HG03457 (cell line): Measurements from ENCODE around the gene OR5H2.
"Not testable (repeated sequence)": the region's sequence is repeated elsewhere in the genome, so short reads cannot be mapped to it uniquely, and the experiment has no call there.

Experiments
- ATAC-seq: cut with Tn5 transposase; IDR thresholded peaks from one replicate; pipeline ENCODE4 v1.9.1; 2021; ENCODE audit warnings: moderate number of reproducible peaks; ENCODE audit not compliant: unreplicated experiment

OR5H2 gene

DNA sequence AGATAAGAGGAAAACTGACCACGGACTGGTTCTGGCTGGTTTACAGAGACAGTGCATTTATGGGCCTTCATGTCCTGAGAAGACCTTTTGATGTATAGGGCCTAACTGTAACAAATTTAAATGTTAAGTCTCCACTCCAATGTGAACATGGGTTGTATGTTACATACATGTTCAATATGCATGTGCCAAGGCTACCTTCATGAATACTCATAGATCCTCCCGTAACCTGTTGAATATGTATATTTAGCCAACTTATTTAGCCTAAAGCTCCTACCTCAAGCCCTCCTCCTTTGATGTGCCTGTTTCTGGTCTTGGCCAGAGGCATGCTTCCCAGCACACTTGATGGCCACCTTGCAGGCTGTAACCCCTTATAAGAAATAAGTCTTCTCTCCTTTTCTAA lies at the start of gene OR5H2:
TSS of gene OR5H2 (plus strand) at position 301 of the 400 bp plus-strand sequence. CDS start 398 bp downstream, outside the sequence.
- no peak for ATAC-seq

- no peak for ATAC-seq
Measured at GRCh38 chr3:98233468-98233867, 48.8 kb upstream of the OR5H2 start.

- no peak for ATAC-seq
Measured at GRCh38 chr3:98240131-98240530, 42.2 kb upstream of the OR5H2 start.

- ATAC-seq: no peak
Measured at GRCh38 chr3:98242155-98242554, 40.1 kb upstream of the OR5H2 start.

GRCh38 chr3:98243843-98244242 lies 38.5 kb upstream of the OR5H2 start:
- no peak for ATAC-seq

GRCh38 chr3:98246142-98246541 lies 36.2 kb upstream of the OR5H2 start:
- no peak for ATAC-seq

DNA sequence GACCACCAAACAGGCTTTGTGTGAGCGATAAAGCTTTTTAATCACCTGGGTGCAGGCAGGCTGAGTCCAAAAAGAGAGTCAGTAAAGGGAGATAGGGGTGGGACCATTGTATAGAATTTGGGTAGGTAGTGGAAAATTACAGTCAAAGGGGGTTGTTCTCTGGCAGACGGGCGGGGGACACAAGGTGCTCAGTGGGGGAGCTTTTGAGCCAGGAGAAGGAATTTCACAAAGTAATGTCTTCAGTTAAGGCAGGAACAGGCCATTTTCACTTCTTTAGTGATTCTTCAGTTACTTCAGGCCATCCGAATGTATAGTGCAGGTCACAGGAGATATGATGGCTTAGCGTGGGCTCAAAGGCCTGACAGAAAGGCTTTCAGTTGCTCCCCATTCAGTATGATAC lies 26.3 kb upstream of the OR5H2 start:
- not testable (repeated sequence) for ATAC-seq

GRCh38 chr3:98259707-98260106 lies 22.6 kb upstream of the OR5H2 start:
- peak; percentile 82 for ATAC-seq

GRCh38 chr3:98262046-98262445 lies 20.3 kb upstream of the OR5H2 start:
- ATAC-seq: no peak

GRCh38 chr3:98263944-98264343 lies 18.4 kb upstream of the OR5H2 start, which contains the start of gene OR5H6:
Gene OR5H6 (plus strand): TSS chr3:98264244. CDS start chr3:98264333, 89 bp downstream.
- ATAC-seq: no peak

GRCh38 chr3:98269846-98270245 lies 12.5 kb upstream of the OR5H2 start:
- ATAC-seq: no peak

DNA sequence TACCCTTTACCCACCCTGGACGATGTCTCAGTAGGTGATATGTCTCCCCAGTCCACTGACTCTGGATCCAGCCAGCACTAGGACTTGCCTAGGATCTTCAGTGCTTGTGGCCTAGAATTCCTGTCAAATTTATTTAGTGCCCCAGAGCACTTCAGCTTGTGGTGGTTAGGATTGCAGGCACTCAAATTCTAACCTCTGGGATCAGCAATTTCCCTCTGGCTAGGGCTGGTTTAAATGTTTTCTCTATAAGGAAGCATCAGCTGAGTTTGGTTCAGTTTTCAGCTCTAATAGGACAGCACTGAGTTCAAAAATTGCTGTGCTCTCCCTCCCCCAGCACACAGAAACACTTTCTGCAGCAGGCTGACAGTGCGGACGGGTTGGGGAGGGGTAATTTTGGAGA lies 10.2 kb upstream of the OR5H2 start:
- no peak for ATAC-seq

DNA sequence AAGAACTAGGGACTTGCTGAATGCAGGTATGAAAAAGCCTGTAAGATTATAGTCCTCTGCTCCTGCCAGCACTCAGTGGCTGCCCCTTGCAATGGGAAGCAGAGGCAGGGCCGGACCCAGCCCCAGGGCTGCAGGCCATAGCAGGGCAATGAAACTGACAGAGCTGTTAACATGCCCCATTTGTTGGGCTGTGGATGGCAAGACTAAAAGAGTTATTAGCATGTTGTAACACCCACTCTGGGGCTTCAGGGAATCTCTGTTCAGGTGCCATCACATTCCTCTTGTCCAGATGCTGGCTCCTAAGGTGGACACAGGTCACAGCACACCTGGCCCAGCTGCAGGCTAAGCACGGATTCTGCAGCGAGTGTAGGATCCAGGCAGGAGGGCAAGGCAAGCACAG lies 7.4 kb upstream of the OR5H2 start:
- no peak for ATAC-seq

GRCh38 chr3:98290916-98291315 lies 8.6 kb downstream of the OR5H2 start:
- no peak for ATAC-seq

- no peak for ATAC-seq
Measured at GRCh38 chr3:98291332-98291957, 9.1 kb downstream of the OR5H2 start.

- no peak for ATAC-seq
Measured at GRCh38 chr3:98322101-98322500, 39.8 kb downstream of the OR5H2 start.

- no peak for ATAC-seq
Measured at GRCh38 chr3:98322686-98323085, 40.4 kb downstream of the OR5H2 start.

DNA sequence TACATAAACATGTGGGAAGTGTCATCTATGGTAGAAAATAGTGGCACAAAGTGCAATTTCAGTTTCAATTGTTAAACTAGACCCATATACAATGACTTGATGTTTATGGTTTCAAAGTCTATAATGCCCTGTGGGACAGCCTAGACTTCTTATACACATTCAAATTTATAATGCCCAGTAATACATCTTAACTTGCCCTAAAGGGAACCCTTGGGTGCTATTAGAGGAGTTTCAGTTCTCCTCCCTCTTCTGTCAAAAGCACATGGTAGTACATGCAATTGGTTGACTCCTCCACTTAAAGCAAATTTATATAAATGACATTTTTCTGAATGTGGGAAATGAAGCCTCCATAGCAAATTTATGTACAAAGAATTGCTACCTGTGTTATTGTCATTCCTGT lies 41.1 kb downstream of the OR5H2 start:
- ATAC-seq: no peak

GRCh38 chr3:98325055-98325454 lies 42.8 kb downstream of the OR5H2 start:
- ATAC-seq: no peak

DNA sequence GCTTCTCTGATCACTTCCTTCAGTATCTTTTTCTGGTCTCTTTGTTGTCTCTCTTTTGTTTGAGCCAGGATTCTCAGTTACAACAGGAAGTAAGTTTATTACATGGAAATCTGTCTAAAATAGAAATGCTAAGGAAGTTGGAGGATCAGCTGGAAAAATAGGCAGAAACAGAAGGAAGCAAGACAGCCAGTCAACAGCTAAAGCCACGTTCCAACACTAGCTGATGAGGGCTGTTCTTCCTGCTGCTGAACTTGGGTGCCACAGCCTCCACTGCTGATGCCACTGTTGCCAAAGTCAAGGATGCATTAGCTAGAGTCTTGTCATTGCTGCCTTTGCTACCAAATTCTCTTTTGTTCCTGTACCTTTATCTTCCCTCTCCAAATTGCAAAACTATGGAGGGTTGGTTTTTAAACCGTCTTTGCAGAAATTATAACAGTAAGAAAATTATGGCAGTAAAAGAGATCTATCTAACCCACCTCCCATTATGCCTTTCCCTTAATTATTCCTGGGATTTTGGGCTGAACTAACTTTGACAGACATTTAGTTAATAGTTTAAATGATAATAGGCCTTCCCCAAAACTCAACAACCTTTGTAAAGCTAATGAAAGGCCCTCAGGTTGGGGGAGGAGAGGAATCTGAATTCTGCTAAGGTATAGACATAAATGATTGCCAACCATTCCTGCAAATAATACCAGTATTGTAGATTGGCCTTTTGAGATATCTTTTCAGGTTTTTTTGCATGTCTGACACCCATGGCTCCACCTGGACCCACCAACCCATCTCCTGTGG lies 44.0 kb downstream of the OR5H2 start:
- ATAC-seq: no peak

- ATAC-seq: peak; percentile 43
Measured at GRCh38 chr3:98326945-98327344, 44.6 kb downstream of the OR5H2 start.

DNA sequence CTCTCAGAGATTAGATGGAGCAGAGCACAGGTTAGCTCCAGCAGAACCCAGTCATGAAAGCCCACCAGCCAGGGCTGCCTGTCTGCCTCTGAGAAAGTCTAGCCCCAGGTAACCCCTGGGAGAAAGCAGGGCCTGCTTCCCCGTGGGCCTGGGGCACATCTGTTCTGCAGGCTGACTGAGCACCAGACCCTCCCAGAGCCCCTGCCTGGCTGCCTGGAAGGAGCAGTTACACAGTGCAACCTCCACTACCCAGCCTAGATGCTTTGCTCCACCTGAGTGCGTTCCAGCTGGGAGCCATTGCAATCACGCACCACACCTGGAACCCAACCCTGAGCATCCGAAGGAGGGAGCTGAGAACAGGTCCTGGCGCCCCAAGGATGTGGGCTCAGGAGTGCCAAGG lies 46.6 kb downstream of the OR5H2 start:
- no peak for ATAC-seq
